H9 (cell line): Measurements from ENCODE around the gene NT5DC4. TPM values are rescaled to one million over a fixed set of nuclear protein-coding genes. Genes with fewer than 3 reads are reported as not detected.

ENCODE experiments used
- DNase-seq: peaks from one replicate; pipeline ENCODE4 v3.0.0-alpha.2; 2017
- H2AFZ ChIP-seq: one replicate; pipeline ENCODE4 v1.6.1; 2013; ENCODE audit warnings: mild to moderate bottlenecking, low read length, control low read depth, moderate library complexity
- H2AK5ac ChIP-seq: 2 replicates; pipeline ENCODE4 v1.6.1; 2013; ENCODE audit warnings: low read length, control low read depth, mixed read lengths; ENCODE audit not compliant: insufficient read length
- H2BK120ac ChIP-seq: one replicate; pipeline ENCODE4 v1.6.1; 2013; ENCODE audit warnings: low read depth, mild to moderate bottlenecking, low read length, control low read depth, inconsistent platforms; ENCODE audit not compliant: poor library complexity, severe bottlenecking
- H2BK12ac ChIP-seq: 2 replicates; pipeline ENCODE4 v1.6.1; 2013; ENCODE audit warnings: low read length, control low read depth, mixed read lengths, low read depth; ENCODE audit not compliant: insufficient read length
- H2BK15ac ChIP-seq: 2 replicates; pipeline ENCODE4 v1.6.1; 2013; ENCODE audit warnings: low read depth, low read length, control low read depth
- H2BK20ac ChIP-seq: one replicate; pipeline ENCODE4 v1.6.1; 2013; ENCODE audit warnings: low read depth, mild to moderate bottlenecking, low read length, control low read depth, inconsistent platforms; ENCODE audit not compliant: poor library complexity, severe bottlenecking
- H2BK5ac ChIP-seq: 2 replicates; pipeline ENCODE4 v1.6.1; 2013; ENCODE audit warnings: low read length, control low read depth, mixed read lengths; ENCODE audit not compliant: insufficient read length
- H3K14ac ChIP-seq: 2 replicates; pipeline ENCODE4 v1.6.1; 2013; ENCODE audit warnings: low read length, control low read depth; ENCODE audit not compliant: insufficient read depth
- H3K18ac ChIP-seq: 2 replicates; pipeline ENCODE4 v1.6.1; 2013; ENCODE audit warnings: low read depth, mild to moderate bottlenecking, mixed read lengths, low read length, control low read depth; ENCODE audit not compliant: insufficient read length
- H3K23ac ChIP-seq: 2 replicates; pipeline ENCODE4 v1.6.1; 2013; ENCODE audit warnings: low read length, control low read depth, mixed read lengths, low read depth; ENCODE audit not compliant: insufficient read length
- H3K23me2 ChIP-seq: 2 replicates; pipeline ENCODE4 v1.6.1; 2013; ENCODE audit warnings: low read depth, mild to moderate bottlenecking, mixed read lengths, low read length, control low read depth; ENCODE audit not compliant: insufficient read length, poor library complexity, severe bottlenecking
- H3K27ac ChIP-seq: 2 replicates; pipeline ENCODE4 v1.5.1; 2013; ENCODE audit warnings: low read length, control low read depth, mixed read lengths, low read depth; ENCODE audit not compliant: insufficient read length
- H3K27me3 ChIP-seq: 2 replicates; pipeline ENCODE4 v1.6.1; 2013; ENCODE audit warnings: low read length, control low read depth, inconsistent platforms; ENCODE audit not compliant: insufficient read depth
- H3K4ac ChIP-seq: 2 replicates; pipeline ENCODE4 v1.6.1; 2013; ENCODE audit warnings: low read depth, mild to moderate bottlenecking, control low read depth, inconsistent platforms, low read length, moderate library complexity
- H3K4me1 ChIP-seq: 2 replicates; pipeline ENCODE4 v1.6.1; 2013; ENCODE audit warnings: low read length, control low read depth, inconsistent platforms; ENCODE audit not compliant: insufficient read depth
- H3K4me2 ChIP-seq: 2 replicates; pipeline ENCODE4 v1.6.1; 2013; ENCODE audit warnings: low read length, control low read depth, mixed read lengths; ENCODE audit not compliant: insufficient read length, insufficient read depth
- H3K56ac ChIP-seq: 2 replicates; pipeline ENCODE4 v1.6.1; 2013; ENCODE audit warnings: low read depth, mild to moderate bottlenecking, mixed read lengths, low read length, control low read depth; ENCODE audit not compliant: insufficient read length
- H3K79me1 ChIP-seq: 2 replicates; pipeline ENCODE4 v1.6.1; 2013; ENCODE audit warnings: low read depth, mild to moderate bottlenecking, moderate library complexity, low read length, control low read depth, inconsistent platforms; ENCODE audit not compliant: insufficient read depth, poor library complexity, severe bottlenecking
- H3K79me2 ChIP-seq: 2 replicates; pipeline ENCODE4 v1.6.1; 2013; ENCODE audit warnings: low read length, control low read depth, inconsistent platforms; ENCODE audit not compliant: insufficient read depth
- H3K9ac ChIP-seq: 2 replicates; pipeline ENCODE4 v1.6.1; 2013; ENCODE audit warnings: low read length, control low read depth, mixed read lengths; ENCODE audit not compliant: insufficient read length; ENCODE audit errors: extremely low read depth
- H3K9me3 ChIP-seq: one replicate; pipeline ENCODE4 v1.6.1; 2013; ENCODE audit warnings: low read depth, low read length, inconsistent platforms; ENCODE audit not compliant: control insufficient read depth
- H3T11ph ChIP-seq: one replicate; pipeline ENCODE4 v1.6.1; 2013; ENCODE audit warnings: mild to moderate bottlenecking, low read length, control low read depth, inconsistent platforms
- H4K20me1 ChIP-seq: one replicate; pipeline ENCODE4 v1.6.1; 2013; ENCODE audit not compliant: control insufficient read depth, insufficient read length, insufficient read depth
- H4K5ac ChIP-seq: 2 replicates; pipeline ENCODE4 v1.6.1; 2013; ENCODE audit warnings: low read depth, mild to moderate bottlenecking, mixed read lengths, low read length, control low read depth; ENCODE audit not compliant: insufficient read length
- H4K8ac ChIP-seq: replicated peaks from 2 replicates; pipeline ENCODE4 v1.6.1; 2013; ENCODE audit warnings: low read length, control low read depth, mixed read lengths, low read depth; ENCODE audit not compliant: insufficient read length
- H4K91ac ChIP-seq: 2 replicates; pipeline ENCODE4 v1.6.1; 2013; ENCODE audit warnings: low read depth, mild to moderate bottlenecking, moderate library complexity, mixed read lengths, low read length, control low read depth; ENCODE audit not compliant: insufficient read length
- H3K27ac Mint-ChIP-seq, 3 experiments: 2 replicates in 2 of 3; 3 replicates in 1 of 3; pipeline ENCODE4 v1.8.0; 2020 to 2021; ENCODE audit warnings: mixed read lengths in 3 of 3, mild to moderate bottlenecking in 1 of 3, moderate library complexity in 1 of 3
- H3K27me3 Mint-ChIP-seq: 2 replicates; pipeline ENCODE4 v1.8.0; 2021; ENCODE audit warnings: low read depth, mild to moderate bottlenecking, moderate library complexity, mixed read lengths
- H3K36me3 Mint-ChIP-seq, 3 experiments: 2 replicates in 2 of 3; 3 replicates in 1 of 3; pipeline ENCODE4 v1.8.0; 2020 to 2021; ENCODE audit warnings: low read depth in 3 of 3, mixed read lengths in 3 of 3; ENCODE audit not compliant: insufficient read depth in 1 of 3
- H3K4me1 Mint-ChIP-seq, 2 experiments: 2 replicates each; pipeline ENCODE4 v1.8.0; 2020; ENCODE audit warnings: mixed read lengths in 2 of 2
- H3K4me3 Mint-ChIP-seq, 2 experiments: 2 replicates in 1 of 2; 3 replicates in 1 of 2; pipeline ENCODE4 v1.8.0; 2020 to 2021; ENCODE audit warnings: mild to moderate bottlenecking in 2 of 2, mixed read lengths in 2 of 2, moderate library complexity in 1 of 2
- H3K9me3 Mint-ChIP-seq, 2 experiments: 2 replicates in 1 of 2; 3 replicates in 1 of 2; pipeline ENCODE4 v1.8.0; 2020; ENCODE audit warnings: mild to moderate bottlenecking in 2 of 2, mixed read lengths in 2 of 2, moderate library complexity in 1 of 2
- CTCF ChIP-seq: fragments of 200-600 bp; sonication (generic); conservative IDR thresholded peaks from 3 replicates; pipeline ENCODE4 v1.8.0; 2021; ENCODE audit warnings: antibody characterized with exemption, mild to moderate bottlenecking
- WGBS: extraction: QIAGEN DNeasy Blood & Tissue Kit; methylation state at CpG from one replicate; pipeline ENCODE4 v1.1.7; 2013; ENCODE audit warnings: missing lambda C conversion rate, low lambda C conversion rate, mixed read lengths; ENCODE audit not compliant: insufficient read length; ENCODE audit errors: extremely low coverage; 5-methylcytosine and 5-hydroxymethylcytosine counted together
- total RNA-seq: library from RNA; stranded (reverse); gene quantifications from 2 replicates; pipeline ENCODE4 v1.2.1, GENCODE V29; 2021

NT5DC4 gene
- total RNA-seq, 1 experiment from 2014 or later: not detected

GRCh38 chr2:112691881-112692281 is 28.9 kb upstream of the NT5DC4 start:
- H3K27ac Mint-ChIP-seq: no peak overlapping the region

More at GRCh38 chr2:112691881-112692281, 28.9 kb upstream of the NT5DC4 start:
- TF ChIP-seq CTCF: no peak
- Histone ChIP-seq H3K14ac (no peak overlapping the region), H4K20me1 (no peaks in the 10 kb centered on the region), H3K9ac (no peak overlapping the region), H3K18ac (no peak overlapping the region), H3K23me2 (no peaks in the 10 kb centered on the region), H3K9me3 (no peaks in the 10 kb centered on the region), H3K79me1 (no peaks in the 10 kb centered on the region), H2AK5ac (no peak overlapping the region), H4K91ac (no peak overlapping the region), H3K4me2 (no peak overlapping the region), H3K79me2 (no peaks in the 10 kb centered on the region), H3K4me1 (peaks cover 2% of the 10 kb centered on the region; the same call in 1 of the 2 replicates), H2BK120ac (no peak overlapping the region), H3K56ac (no peak overlapping the region), H4K8ac (no peak overlapping the region), H2BK20ac (no peak overlapping the region), H2BK15ac (no peak overlapping the region), H3K27me3 (no peaks in the 10 kb centered on the region), H2BK5ac (no peak overlapping the region), H3K27ac (no peak overlapping the region), H3K4ac (no peak overlapping the region), H4K5ac (no peak overlapping the region), H3K23ac (no peak overlapping the region), H3T11ph (no peak overlapping the region), H2BK12ac (no peak overlapping the region), H2AFZ (no peak overlapping the region)
- Mint-ChIP-seq H3K36me3 (no peaks in the 10 kb centered on the region), H3K4me1 (peaks cover 8% of the 10 kb centered on the region in 2 experiments), H3K4me3 (no peak overlapping the region), H3K27me3 (no peaks in the 10 kb centered on the region; the same call in 1 of the 2 replicates), H3K9me3 (no peaks in the 10 kb centered on the region)
- no peak for DNase-seq
- no CpG with 5 or more reads among the region's 4 CpGs for WGBS
